EL (cell line): ENCODE measurements around the gene RNF175.

Experiments used
- DNase-seq: peaks from one replicate; pipeline ENCODE4 v3.0.0-alpha.2; 2016

RNF175 gene

DNA sequence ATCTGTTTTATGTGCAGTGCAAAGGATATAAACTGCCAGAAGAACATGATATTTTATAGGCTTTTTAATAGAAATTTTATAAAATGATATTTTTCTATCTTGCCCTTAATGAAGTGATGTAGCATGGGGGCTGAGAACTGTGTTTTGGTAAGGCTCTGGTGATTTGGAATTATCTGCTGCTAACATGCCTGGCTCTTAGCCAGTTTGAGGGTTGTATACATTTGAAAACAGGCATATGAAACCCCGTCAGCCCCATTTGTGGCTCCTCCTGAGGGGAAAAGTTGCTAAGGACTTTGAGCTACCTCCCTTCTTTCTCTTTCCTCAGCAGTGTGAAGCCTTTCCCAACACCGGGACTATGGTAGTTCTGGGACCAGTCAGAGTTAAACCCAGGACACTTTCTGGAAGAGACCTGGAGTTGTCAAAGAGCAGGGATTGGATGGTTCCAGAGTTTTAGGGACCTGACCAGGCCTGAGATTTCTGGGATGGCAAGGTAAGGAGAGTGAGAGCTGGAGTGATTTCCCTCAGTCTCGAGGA, 24.4 kb upstream of the RNF175 start:
- no peak for DNase-seq

DNA sequence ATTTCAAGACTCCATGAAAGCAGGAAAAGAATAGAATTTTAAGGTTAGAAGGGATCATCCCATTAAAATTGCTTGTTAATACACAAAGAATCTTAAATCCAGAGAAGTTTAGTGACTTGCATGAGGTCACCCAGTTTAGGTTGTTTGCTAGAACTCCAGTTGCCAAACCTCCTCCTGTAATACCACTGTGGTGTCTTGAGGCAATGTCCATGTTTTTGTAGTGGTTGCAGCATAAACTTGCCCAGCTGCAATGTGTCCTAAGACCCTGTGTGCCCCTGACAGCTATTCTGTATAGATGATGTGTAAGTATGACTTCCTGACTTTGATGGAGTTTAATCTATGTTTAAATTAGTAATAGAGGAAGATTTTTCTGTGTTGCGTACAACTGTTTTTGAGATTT, 22.8 kb upstream of the RNF175 start:
- DNase-seq: no peak

DNA sequence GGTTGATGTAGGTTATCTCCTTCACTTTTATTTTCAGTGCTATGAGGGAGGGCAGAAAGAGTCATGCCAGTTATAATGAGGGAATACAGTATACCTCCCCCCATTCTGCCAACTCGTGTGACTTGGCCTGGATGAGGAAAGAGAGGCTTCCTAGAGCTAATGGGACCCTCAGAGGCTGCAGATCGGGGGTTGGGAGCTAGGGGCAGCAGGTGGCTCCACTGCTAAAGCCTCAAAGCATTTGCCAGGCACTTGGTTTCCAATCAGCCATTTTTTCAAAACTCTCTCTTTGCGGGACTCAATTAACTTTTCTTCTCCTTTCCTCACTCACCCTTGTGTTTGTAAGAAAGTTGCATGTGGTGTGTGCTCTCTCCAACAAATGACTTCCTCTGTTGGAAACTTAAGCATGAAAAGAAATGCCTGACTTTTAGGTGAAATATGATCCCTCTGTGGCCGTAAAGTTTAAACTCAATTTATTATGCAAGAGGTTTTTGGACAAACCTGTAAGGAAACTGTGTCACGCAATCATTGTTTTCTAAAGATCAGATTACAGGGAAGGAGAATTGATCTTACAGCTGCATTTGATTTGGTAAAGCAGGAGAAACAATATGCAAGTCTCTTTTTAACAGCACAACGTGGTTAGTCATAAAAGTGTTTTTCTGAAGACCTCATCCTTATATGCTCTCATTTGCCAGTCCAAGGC, 22.0 kb upstream of the RNF175 start:
- DNase-seq: no peak

DNA sequence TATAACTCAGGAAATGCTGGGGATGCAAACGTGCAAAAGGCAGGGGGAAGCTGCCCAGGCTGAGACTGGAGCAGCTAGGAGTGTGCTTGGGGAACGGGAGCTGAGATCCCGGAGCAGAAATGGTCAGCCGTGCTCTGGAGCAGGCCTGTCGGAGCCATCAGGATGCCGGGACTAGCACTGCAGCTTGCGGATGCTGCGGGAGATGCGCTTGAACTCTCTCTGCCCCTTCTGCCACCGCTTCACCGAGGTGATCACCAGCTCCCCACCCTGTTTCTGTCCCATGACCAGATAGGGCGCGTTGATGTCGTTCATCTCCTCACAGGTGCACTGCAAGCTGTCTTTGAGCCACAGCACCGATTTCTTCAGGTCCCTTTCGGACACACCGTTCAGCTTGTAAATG, 21.5 kb upstream of the RNF175 start:
- DNase-seq: no peak

DNA sequence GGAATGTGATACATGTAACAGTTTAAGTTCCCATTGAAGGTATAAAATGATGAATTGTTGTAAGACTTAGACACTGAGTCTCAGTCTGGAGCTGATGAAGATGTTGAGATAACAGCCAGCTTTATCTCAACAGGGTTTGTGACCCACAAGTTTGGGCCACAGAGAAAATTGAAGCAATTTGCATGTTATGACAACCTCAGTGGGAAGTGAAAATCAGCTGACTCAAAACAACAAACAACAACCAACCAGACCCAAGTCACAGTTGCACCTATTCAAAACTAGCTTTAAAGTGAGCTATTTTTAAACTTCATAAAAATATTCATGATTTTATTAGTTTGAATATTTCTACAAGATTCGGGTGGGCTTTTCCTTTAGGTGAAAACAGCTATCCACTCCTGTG, 21.1 kb upstream of the RNF175 start:
- DNase-seq: no peak

DNA sequence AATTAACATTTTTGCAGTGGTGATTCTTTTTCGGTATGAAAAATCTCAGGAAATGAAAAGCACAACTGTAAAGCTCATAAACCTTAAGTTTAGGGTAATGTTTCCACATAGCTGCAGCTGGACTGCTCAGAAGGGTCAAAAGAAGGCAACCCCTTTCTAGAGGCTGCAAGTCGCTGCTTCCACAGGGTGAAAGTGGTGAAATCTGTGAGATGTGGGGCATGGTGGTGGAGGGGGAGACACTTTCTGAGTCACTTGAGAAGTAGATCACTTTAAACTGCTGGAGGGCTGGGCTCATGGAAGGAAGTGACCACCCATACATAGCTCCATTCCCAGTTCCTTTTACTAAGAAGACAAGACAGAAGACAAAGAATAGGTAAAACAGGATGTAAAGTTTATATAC, 20.4 kb upstream of the RNF175 start:
- no peak for DNase-seq

DNA sequence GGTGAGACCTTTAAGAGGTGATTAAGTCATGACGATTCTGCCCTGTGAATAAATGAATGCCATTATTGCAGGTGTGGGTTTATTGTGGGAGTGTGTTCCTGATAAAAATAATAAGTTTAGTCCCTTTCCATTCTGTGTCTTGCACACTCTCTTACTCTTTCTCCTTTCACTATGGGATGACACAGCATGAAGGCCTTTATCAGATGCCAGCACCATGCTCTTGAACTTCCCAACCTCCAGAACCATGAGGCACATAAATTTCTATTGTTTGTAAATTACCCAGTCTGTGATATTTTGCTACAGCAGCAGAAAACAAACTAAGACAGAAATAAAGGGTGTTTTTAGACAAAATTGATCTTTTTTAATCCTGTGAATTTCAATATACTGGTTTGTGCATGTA, 18.6 kb upstream of the RNF175 start:
- no peak for DNase-seq

DNA sequence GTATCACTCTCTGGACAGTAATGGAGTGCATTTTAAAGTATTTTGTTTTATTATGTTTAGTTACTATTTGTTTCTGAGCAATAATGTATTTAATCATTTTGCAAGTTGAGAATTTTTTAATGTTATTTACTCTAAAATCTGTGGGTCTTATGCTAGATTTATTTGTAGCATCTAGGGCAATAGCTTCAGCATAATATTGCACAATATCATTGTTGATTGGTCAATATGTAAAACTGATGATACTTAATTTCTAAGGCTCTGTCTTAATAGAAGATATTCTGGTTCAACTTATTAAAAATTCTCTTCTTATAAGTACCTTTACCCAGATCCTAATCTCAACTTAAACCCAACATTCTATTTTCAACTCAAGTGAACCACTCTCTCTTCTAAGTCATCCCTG, 17.6 kb upstream of the RNF175 start:
- no peak for DNase-seq

DNA sequence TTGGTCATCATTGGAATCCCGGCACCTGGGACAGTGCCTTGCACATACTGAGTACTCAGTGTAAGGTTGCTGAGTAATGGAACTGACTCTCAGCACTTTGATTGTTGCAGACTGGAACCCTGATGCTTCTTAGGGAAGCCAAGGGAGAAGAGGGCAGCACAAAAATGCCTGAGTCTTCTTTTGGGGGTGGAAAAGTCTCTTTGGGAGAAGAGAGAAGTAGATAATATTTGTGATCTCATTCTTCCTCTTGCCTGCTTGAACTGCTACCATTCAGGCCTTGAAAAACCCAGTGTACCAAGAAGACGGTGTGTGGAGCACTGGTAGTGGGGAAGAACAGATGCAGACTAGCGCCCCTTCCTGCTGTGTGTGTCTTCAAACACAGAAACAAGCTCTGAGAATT, 16.8 kb upstream of the RNF175 start:
- no peak for DNase-seq

DNA sequence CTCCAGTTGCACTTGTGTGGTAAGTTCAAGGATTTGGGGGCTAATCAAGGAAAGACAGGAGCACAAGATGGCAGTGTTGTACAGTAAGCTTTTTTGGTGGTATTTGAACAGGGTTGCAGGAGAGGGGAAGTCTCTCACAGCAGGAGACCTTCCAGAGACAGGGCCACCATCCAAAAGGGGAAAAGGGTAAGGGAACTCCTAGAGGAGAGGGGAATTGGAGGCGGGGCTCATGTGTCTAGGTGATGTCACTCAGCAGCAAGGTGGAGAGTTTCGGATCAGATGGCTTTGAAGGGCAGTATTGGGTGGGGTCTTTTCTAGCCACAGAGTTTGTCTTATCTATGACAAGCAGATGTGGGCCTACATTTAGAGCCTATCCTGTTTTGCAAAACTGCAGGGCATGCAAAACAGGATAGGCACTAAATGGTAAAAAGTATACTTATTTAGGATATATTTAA, 13.4 kb upstream of the RNF175 start:
- no peak for DNase-seq

DNA sequence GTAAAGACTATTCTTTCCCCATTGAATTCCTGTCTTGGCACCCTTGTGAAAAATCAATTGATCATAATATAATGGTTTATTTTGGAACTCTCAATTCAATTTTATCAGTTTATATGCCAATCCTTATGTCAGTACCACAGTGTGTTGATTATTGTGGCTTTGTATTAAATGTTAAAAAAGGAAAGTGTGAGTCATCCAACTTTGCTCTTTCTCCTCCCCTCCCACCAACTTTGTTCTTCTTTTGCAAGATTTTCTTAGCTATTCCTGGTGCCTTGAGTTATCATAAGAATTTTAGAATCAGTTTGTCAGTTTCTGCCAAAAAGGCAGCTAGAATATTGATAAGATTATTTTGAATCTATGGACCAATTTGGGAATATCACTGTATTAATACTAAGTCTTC, 11.2 kb upstream of the RNF175 start:
- DNase-seq: no peak

DNA sequence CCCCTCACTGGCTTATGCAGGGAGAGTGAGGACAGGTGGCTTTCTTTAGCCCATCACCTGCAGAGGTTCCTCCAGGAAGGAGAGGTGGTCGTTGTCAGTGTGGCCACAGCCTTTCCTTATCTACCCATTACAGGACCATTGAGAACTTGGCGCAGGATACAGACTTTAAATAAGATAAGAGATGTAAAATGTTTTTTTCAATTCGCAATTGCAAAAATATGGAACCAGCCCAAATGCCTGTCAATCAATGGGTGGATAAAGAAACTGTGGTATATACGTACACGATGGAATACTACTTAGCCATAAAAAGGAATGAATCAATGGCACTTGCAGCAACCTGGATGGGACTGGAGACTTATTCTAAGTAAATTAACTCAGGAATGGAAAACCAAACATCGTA, 6.9 kb upstream of the RNF175 start:
- no peak for DNase-seq

DNA sequence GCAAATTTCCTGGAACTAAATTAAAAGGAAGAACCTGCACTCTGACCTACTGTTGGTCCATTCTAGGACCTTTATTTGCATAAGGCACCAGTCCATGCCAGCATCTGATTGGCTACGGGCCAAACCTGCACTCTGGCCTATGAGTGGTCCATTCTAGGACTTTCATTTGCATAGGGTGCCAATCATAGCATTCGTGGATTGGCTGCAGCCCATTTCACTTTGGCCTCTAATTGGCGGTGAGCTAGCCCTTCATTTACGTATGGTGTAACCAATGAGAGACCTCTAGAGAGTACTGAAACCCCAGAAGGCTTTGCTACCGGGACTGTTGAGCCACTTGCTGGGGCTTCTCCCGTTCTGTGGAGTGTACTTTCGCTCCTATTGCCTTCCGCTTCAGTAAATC, 6.1 kb upstream of the RNF175 start:
- DNase-seq: no peak

DNA sequence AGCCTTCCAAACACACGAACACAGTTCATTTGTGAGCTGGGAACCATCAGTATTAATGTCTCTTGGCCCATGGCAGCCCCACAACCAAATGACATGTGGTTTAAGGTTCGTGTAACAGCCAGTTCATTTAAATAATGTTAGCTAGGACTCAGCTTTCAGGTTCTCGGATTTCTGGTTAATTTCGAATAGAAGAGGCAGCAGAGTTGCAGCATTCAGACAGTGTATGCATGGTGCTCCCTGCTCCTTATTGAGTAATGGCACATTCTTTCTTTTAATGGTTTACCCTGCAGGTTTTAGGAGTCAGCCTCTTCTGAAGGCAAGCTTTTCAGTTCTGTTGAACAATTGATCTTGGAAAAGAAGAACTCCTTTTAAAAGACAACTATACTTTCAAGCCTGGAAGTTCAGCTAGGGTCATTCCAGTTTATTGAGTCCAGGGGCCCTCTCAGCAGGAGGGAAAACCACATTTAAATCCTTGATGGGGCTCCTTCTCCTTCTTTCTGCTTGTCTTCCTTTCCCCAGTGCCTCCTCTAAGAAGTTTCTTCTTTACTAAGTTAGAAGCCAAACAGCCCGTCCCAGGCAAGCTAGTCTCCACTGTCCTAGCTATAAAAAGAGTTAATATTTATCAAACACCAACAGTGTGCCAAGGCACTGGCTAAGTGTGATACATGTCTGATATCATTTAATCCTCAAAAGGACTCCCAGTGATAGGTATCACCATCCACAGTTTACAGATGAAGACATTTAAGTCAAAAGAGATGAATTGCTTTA, 5.0 kb upstream of the RNF175 start:
- DNase-seq: no peak

DNA sequence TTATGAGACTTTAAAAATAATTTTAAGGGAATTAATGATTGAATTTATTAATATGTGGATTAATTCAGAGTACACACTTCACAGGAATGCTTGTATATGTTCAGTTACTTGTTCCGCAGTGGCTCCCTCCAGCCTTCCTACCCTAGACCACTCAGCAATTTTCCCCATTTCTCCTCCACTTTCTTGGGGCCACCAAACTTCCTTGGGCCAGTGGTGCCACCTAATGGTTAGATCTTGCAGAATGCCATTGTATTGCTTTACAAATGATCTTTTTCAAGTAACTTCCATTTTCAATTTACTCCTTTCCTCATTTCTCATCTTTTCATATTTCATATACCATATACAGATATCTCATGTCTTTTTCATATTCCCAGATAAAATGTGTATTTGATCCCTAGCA, 3.6 kb upstream of the RNF175 start:
- peak; percentile 18 for DNase-seq

DNA sequence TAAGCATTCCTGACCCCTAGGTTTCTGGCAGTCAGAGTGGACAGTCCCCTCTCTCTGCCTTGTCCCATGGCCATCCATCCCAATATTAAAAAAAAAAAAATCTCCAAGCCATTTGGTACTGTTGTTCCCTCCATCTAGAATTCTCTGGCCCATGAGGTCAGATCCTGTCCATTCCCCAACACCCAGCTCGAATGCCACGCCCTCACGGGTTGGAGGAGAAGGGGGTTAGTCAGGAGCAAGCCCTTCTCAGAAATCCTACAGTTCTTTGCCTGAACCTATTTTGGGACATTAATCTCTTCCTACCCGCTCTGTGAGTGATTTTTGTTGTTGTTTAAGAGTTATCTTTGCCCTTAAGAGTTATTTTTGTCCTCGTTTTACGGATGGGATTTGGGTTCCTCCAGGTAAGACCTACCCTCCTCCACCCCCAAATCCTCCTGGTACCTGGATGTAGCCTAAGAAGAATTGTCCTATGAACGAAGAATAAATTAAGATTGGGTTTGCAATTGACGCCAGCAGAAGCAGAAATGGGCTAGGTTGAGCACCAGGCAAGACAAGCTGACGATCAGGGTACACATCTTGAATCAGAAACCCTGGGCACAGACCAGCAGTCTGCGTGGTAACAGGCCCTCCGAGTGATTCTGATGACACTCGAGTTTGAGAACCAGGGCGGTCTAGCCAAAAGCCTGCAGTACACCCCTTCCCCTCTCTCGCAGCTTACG, 977 bp downstream of the RNF175 start:
- no peak for DNase-seq

DNA sequence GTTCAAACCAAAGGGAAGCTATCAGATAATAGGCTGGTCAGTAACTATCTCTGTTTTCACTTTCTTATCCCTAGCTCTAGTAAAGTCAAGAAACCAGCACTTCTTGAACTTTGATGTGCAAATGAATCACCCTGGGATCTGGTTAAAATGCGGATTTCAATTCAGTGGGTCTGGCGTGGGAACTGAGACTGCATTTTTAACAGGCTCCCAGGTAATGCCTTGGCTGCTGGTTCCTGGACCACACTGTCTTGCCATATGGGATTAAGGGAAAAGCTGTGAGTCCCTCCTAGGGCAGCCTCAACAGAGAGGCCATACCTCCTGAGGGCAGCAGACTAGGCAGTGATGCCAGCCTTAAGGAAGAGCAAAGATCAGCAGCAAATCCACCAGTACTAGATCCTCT, 1.7 kb downstream of the RNF175 start:
- no peak for DNase-seq

DNA sequence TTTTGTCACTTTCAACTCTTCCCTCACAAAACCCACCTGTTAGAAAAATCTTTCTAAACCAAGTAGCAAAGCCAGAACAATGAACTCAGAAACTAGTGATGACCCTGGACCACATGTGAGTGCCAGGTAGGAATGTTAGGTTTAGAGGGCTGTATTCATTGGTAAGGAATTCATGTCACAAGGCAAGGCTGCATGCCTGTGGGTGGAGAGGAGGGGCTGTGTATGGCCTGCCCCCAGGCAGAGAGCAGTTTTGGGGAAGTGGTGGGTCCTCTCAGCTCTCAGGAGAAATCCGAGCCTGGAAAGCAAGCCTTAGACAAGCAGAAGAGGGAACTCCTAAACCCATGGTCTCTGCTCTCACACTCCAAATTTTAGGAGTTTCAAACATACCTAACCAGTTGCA, 2.4 kb downstream of the RNF175 start:
- DNase-seq: no peak

DNA sequence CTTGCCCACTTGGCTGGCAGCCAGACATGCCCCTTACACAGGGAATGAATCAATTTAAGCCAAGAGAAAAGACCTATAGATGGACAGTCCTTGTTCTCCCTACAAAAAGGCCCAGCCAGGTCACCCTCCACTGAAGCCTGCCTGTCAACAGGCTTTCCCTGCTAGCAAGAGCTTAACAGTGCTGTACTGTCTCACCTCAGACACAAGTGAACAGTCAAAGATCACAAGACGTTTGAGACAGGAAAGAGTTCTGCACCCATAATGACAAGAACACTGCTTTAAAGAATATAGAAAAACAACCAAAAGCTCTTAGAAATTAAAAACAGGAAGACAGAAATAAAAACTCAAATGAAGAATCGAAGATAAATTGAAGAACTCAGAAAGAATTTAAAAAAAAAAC, 4.6 kb downstream of the RNF175 start:
- no peak for DNase-seq

DNA sequence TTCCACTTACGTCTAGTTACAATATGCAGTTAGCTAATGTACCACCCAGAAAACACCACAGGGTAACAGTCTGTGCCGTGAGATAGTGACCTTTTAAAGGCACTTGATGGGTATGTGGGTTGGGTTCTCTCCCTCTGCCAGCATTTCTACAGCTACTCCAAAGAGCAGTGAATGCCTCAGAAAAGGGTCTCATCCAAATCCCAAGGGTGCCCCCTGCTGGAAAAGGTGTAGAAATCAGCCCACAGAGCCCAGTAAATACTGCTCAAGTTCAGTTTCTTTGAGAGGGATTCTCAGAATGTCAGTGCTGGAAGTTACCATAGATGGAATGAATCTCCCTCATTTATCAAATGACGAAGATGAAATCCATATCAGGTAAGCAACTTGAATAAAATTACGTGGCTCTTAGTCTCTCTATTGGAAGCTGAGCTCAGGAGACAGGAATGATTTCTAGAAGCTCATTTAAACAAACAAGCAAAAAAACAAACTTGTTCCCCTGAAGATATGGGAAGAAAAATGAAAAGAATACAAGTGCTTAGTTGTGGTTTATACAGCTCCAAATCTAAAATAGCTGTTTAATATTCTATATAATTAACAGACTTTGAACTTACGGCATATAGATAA, 9.5 kb downstream of the RNF175 start:
- DNase-seq: peak; percentile 71

DNA sequence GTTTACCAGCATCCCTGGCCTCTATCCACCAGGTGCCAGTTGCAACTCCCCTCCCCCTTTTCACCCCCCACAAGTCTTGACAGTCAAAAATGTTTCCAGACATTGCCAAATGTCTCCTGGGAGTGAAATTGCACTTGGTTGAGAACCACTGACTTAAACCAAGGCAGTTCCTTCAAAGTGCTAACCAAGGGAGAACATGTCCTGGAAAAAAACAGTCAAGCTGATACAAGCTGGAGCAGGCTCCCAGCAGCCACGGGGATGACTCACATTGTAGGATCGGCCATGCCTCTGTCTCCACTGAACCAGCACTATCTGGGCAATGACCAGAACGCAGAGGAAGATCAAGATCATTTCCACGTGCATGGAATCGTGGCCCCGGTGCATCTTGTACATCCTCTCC, 11.4 kb downstream of the RNF175 start:
- peak; percentile 59 for DNase-seq

DNA sequence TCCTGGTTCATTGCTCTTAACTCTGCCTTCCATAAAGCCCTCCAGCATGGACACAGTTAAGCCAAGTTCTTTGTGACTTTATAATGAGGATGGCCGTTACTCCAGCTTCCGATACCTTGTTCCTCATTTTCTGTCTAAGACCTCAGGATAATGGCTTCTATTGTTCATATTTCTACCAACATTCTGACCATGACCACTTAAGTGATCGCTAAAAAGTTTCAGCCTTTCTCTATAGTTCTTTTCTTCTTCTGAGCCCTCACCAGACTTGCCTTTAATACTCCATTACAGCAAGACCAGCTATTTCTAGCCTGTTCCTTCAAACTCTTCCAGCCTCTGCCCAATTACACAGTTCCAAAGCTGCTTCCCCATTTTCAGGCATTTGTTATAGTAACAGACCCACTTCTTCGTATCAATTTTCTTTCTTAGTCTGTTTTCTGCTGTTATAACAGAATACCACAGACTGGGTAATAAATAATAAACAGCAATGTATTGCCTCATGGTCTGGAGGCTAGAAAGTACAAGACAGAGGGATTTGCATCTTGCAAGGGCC, 12.3 kb downstream of the RNF175 start:
- DNase-seq: no peak

DNA sequence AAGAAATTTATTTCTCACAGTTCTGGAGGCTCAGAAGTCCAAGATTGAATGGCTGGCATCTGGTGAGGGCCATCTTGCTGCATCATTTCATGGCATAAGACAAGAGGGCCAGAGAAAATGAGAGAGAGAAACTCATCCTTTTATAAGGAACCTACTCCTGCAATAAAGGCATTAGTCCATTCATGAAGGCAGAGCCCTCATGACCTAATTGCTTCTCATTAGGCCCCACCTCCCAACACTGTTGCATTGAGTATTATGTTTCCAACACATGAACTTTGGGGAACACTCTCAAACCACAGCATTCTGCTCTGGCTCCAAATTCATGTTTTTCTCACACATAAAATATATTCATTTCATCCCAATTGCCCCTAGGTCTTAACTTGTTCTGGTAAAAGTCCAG, 14.2 kb downstream of the RNF175 start:
- no peak for DNase-seq
